Left cardiac atrium (tissue), 4 donors: ENCODE data around the gene THBS2. TPM values are rescaled to one million over a fixed set of nuclear protein-coding genes. Genes with fewer than 3 reads are reported as not detected.
"Not testable (repeated sequence)": the region's sequence is repeated elsewhere in the genome, so short reads cannot be mapped to it uniquely, and the experiment has no call there.

ENCODE experiments used
- ATAC-seq, 2 donors: fragments of 200-7000 bp; cut with Tn5 transposase; one replicate each; pipeline ENCODE4 v1.9.1; 2020; ENCODE audit warnings: mild to moderate bottlenecking in 2 of 2, moderate library complexity in 2 of 2
- DNase-seq: peaks from one replicate; pipeline ENCODE4 v3.0.0-alpha.2; 2020
- intact Hi-C, 2 donors: fragments of 100-400 bp; cut with DNase I; formaldehyde crosslinking; loops; one replicate each; pipeline versions ENCODE4 v1.14.1 to v1.15.1; 2022 to 2023
- long read RNA-seq: library from polyadenylated mRNA; unstranded; transcript quantifications from one replicate; pipeline ENCODE4 v2.0.0, GENCODE V29; 2021
- total RNA-seq, 2 donors: library from RNA; stranded (reverse); fragmentation: NEBNext Ultra II Directional; extraction: Animal tissue kit (Norgen Biotek cat#: 25700); gene quantifications; one replicate each; pipeline ENCODE4 v1.2.1, GENCODE V29; 2021
- donor health status: DM: no; HTN: yes; CAD: no.
- donor health status: DM: no; HTN: yes; CAD: no; lungs with severe emphysema.
- donor health status: DM: yes; HTN: yes; CAD: no.
- donor health status: Dilated cardiomyopathy.

Gene THBS2
- total RNA-seq: 10 to 100 TPM; 22.7 to 74.8 TPM
- long read RNA-seq, full-length matches to known transcripts: 48 of 91 reads
- long read RNA-seq, partial matches to known transcripts: 31 of 91 reads
- long read RNA-seq, other reads (novel, unspliced or antisense): 12 of 91 reads

GRCh38 chr6:169253337-169254238 is at the start of gene THBS2:
THBS2 (minus strand) TSS chr6:169253846; CDS start chr6:169250784, 3,062 bp downstream.
- intact Hi-C loops: no loop called here
- ATAC-seq: peak; percentile 84 to 94
- DNase-seq: peak; percentile 73

GRCh38 chr6:169302716-169303115 is 49.1 kb upstream of the THBS2 start:
- ATAC-seq (no peak), DNase-seq (no peak)

GRCh38 chr6:169302255-169302654 is 48.6 kb upstream of the THBS2 start:
- no peak for ATAC-seq
- no peak for DNase-seq
- intact Hi-C loops: no loop called here

More at GRCh38 chr6:169302716-169303115, 49.1 kb upstream of the THBS2 start:
- intact Hi-C loops: no loop called here

GRCh38 chr6:169300916-169301315 is 47.3 kb upstream of the THBS2 start:
- intact Hi-C loops: no loop called here
- DNase-seq (no peak), ATAC-seq (no peak)

GRCh38 chr6:169298626-169299025 is 45.0 kb upstream of the THBS2 start:
- ATAC-seq, DNase-seq, intact Hi-C loops: not testable (repeated sequence)

GRCh38 chr6:169296622-169297021 is 43.0 kb upstream of the THBS2 start:
- intact Hi-C loops: no loop called here
- DNase-seq (no peak), ATAC-seq (no peak)

GRCh38 chr6:169296170-169296569 is 42.5 kb upstream of the THBS2 start:
- no peak for ATAC-seq
- intact Hi-C loops: no loop called here
- DNase-seq: no peak

- no peak for DNase-seq
- no peak for ATAC-seq
- intact Hi-C loops: no loop called here
These were observed 39.5 kb upstream of the THBS2 start for GRCh38 chr6:169293196-169293595.

- peak in 1 of 2 donors; percentile 76 for ATAC-seq
- DNase-seq: peak; percentile 41
- intact Hi-C loops: no loop called here
These were observed 38.9 kb upstream of the THBS2 start for GRCh38 chr6:169292338-169293124.

GRCh38 chr6:169291646-169292337 is 38.1 kb upstream of the THBS2 start:
- intact Hi-C loops: no loop called here
- DNase-seq: no peak
- no peak for ATAC-seq

- DNase-seq (no peak), ATAC-seq (no peak)
- intact Hi-C loops: no loop called here
These were observed 37.5 kb upstream of the THBS2 start for GRCh38 chr6:169291148-169291547.

- ATAC-seq: peak; percentile 80 to 82
- intact Hi-C loops: no loop called here
- peak; percentile 48 for DNase-seq
These were observed 36.1 kb upstream of the THBS2 start for GRCh38 chr6:169289619-169290339.

GRCh38 chr6:169289257-169289618 is 35.6 kb upstream of the THBS2 start:
- DNase-seq: no peak
- intact Hi-C loops: no loop called here
- peak in 1 of 2 donors; percentile 31 for ATAC-seq

GRCh38 chr6:169288591-169288990 is 34.9 kb upstream of the THBS2 start:
- peak; percentile 57 for DNase-seq
- ATAC-seq: peak; percentile 55 to 56
- intact Hi-C loops: no loop called here

GRCh38 chr6:169287675-169288074 is 34.0 kb upstream of the THBS2 start:
- intact Hi-C loops: no loop called here
- DNase-seq (no peak), ATAC-seq (no peak)

- intact Hi-C loops: no loop called here
- DNase-seq (no peak), ATAC-seq (no peak)
These were observed 33.3 kb upstream of the THBS2 start for GRCh38 chr6:169286961-169287360.

GRCh38 chr6:169285165-169285564 is 31.5 kb upstream of the THBS2 start:
- DNase-seq (no peak), ATAC-seq (no peak)
- intact Hi-C loops: no loop called here

GRCh38 chr6:169283924-169284323 is 30.3 kb upstream of the THBS2 start:
- no peak for DNase-seq
- no peak for ATAC-seq
- intact Hi-C loops: no loop called here

GRCh38 chr6:169282043-169282442 is 28.4 kb upstream of the THBS2 start:
- DNase-seq (no peak), ATAC-seq (no peak)
- intact Hi-C loops: no loop called here
